HCT116 (cell line): Measurements from ENCODE around the gene DYNLL2. TPM values are rescaled to one million over a fixed set of nuclear protein-coding genes. Genes with fewer than 3 reads are reported as not detected.

Experiments used
- ATAC-seq: fragments of 200-7000 bp; cut with Tn5 transposase; 2 replicates; pipeline ENCODE4 v1.9.1; 2020; ENCODE audit warnings: mild to moderate bottlenecking, moderate library complexity
- BruUV-seq: library from RNA; stranded (reverse); fragments of 400-500 nt; replicated peaks from 2 replicates; lab custom pipeline; 2021; lab: Mats Ljungman, UMichigan
- CTCF ChIA-PET: fragments of 300-600 bp; sonication (Branson Sonifier 250); formaldehyde crosslinking; loops from one replicate; lab custom pipeline; 2021; ENCODE audit warnings: antibody characterized with exemption; lab: Charles Lee
- POLR2A ChIA-PET: fragments of 300-600, 350-600 bp; sonication (Branson Sonifier 250); formaldehyde crosslinking; loops from one replicate; lab custom pipeline; 2021; ENCODE audit warnings: antibody characterized with exemption; lab: Charles Lee
- RAD21 ChIA-PET, 2 experiments: fragments of 300-600 bp; sonication (Branson Sonifier 250); formaldehyde crosslinking; loops; one replicate each; lab custom pipeline; 2023; ENCODE audit warnings: low total read pairs in 2 of 2; ENCODE audit not compliant: uncharacterized antibody in 2 of 2, unreplicated experiment in 2 of 2, low non-redundant PET in 1 of 2; lab: Charles Lee
- DNase-seq: peaks from one replicate; pipeline ENCODE4 v3.0.0-alpha.2; 2010; ENCODE audit warnings: low read depth, low spot score
- H2AFZ ChIP-seq: fragments of 200-600 bp; shearing (Covaris generic), sonication (generic); 2 replicates; pipeline ENCODE4 v1.6.1; 2017; ENCODE audit warnings: low read depth, mixed run types, mixed read lengths, antibody characterized with exemption, low read length; ENCODE audit not compliant: poor library complexity, severe bottlenecking
- H3K27ac ChIP-seq: 2 replicates; pipeline ENCODE4 v1.5.1; 2012; ENCODE audit warnings: low read depth, low read length
- H3K27me3 ChIP-seq: fragments of 200-600 bp; sonication (generic); 2 replicates; pipeline ENCODE4 v1.6.1; 2016; ENCODE audit warnings: mixed run types, low read length, mixed read lengths; ENCODE audit not compliant: insufficient read depth
- H3K36me3 ChIP-seq, 2 experiments: fragments of 200-500 bp in 1 of 2; fragments of 200-600 bp in 1 of 2; sonication (Bioruptor generic) in 1 of 2; sonication (generic) in 1 of 2; 2 replicates each; pipeline versions ENCODE4 v1.5.1 to v1.6.1; 2014 to 2016; ENCODE audit warnings: low read length in 2 of 2, inconsistent platforms in 1 of 2, mixed read lengths in 1 of 2, mixed run types in 1 of 2; ENCODE audit not compliant: insufficient read depth in 2 of 2, control insufficient read depth in 1 of 2
- H3K4me1 ChIP-seq, 2 experiments: fragments of 200-600 bp in 1 of 2; sonication (generic) in 1 of 2; 2 replicates each; pipeline versions ENCODE4 v1.5.1 to v1.6.1; 2012 to 2017; ENCODE audit warnings: low read length in 2 of 2, inconsistent platforms in 1 of 2, mild to moderate bottlenecking in 1 of 2, mixed read lengths in 1 of 2, mixed run types in 1 of 2, moderate library complexity in 1 of 2; ENCODE audit not compliant: insufficient read depth in 2 of 2, control insufficient read depth in 1 of 2
- H3K4me2 ChIP-seq: fragments of 200-600 bp; sonication (generic); 2 replicates; pipeline ENCODE4 v1.6.1; 2017; ENCODE audit warnings: mixed run types, low read length, mixed read lengths
- H3K4me3 ChIP-seq, 2 experiments: fragments of 200-600 bp in 1 of 2; sonication (generic) in 1 of 2; replicated peaks in 1 of 2; 2 replicates each; pipeline ENCODE4 v1.5.1; 2011 to 2016; ENCODE audit warnings: low read length in 2 of 2, control low read depth in 1 of 2, low read depth in 1 of 2, mild to moderate bottlenecking in 1 of 2, mixed read lengths in 1 of 2, mixed run types in 1 of 2
- H3K79me2 ChIP-seq: fragments of 200-600 bp; sonication (generic); 2 replicates; pipeline ENCODE4 v1.6.1; 2017; ENCODE audit warnings: mild to moderate bottlenecking, mixed run types, low read length, moderate library complexity, mixed read lengths; ENCODE audit not compliant: insufficient read depth
- H3K9ac ChIP-seq: fragments of 200-600 bp; sonication (generic); 2 replicates; pipeline ENCODE4 v1.6.1; 2016; ENCODE audit warnings: low read length, mixed read lengths
- H3K9me2 ChIP-seq: fragments of 200-600 bp; sonication (generic), shearing (Covaris generic); 2 replicates; pipeline ENCODE4 v1.6.1; 2017; ENCODE audit warnings: mixed run types, mild to moderate bottlenecking, moderate library complexity; ENCODE audit not compliant: insufficient read depth
- H3K9me3 ChIP-seq, 2 experiments: fragments of 200-500 bp in 1 of 2; fragments of 200-600 bp in 1 of 2; sonication (Bioruptor generic) in 1 of 2; sonication (generic) in 1 of 2; 2 replicates each; pipeline ENCODE4 v1.6.1; 2014 to 2017; ENCODE audit warnings: low read length in 2 of 2, mixed read lengths in 2 of 2, inconsistent platforms in 1 of 2, low read depth in 1 of 2, mild to moderate bottlenecking in 1 of 2, mixed run types in 1 of 2, moderate library complexity in 1 of 2; ENCODE audit not compliant: control insufficient read depth in 1 of 2, insufficient read depth in 1 of 2
- H4K20me1 ChIP-seq: fragments of 200-600 bp; sonication (generic), shearing (Covaris generic); 2 replicates; pipeline ENCODE4 v1.6.1; 2017; ENCODE audit warnings: mixed run types, mild to moderate bottlenecking, moderate library complexity; ENCODE audit not compliant: insufficient read depth
- CBX3 ChIP-seq: IDR thresholded peaks from 2 replicates; pipeline ENCODE4 v1.6.1; 2012; ENCODE audit warnings: low read depth
- CEBPB ChIP-seq: IDR thresholded peaks from 2 replicates; pipeline ENCODE4 v1.6.1; 2012; ENCODE audit warnings: low read depth
- CTCF ChIP-seq, 3 experiments: fragments of 200-600 bp in 1 of 3; sonication (generic) in 1 of 3; IDR thresholded peaks in 2 of 3; conservative IDR thresholded peaks in 1 of 3; 2 replicates each; pipeline ENCODE4 v1.5.1; 2012 to 2017; ENCODE audit warnings: low read depth in 2 of 3, low read length in 2 of 3, antibody characterized with exemption in 1 of 3, borderline replicate concordance in 1 of 3, control low read depth in 1 of 3, mild to moderate bottlenecking in 1 of 3, mixed read lengths in 1 of 3, mixed run types in 1 of 3, moderate library complexity in 1 of 3; ENCODE audit not compliant: insufficient read depth in 1 of 3
- EGR1 ChIP-seq: IDR thresholded peaks from 2 replicates; pipeline ENCODE4 v1.6.1; 2012; ENCODE audit warnings: low read depth
- EZH2 ChIP-seq: fragments of 200-600 bp; sonication (generic); IDR thresholded peaks from 2 replicates; pipeline ENCODE4 v1.6.1; 2017; ENCODE audit warnings: antibody characterized with exemption, mixed run types
- FOSL1 ChIP-seq: IDR thresholded peaks from 2 replicates; pipeline ENCODE4 v1.6.1; 2012; ENCODE audit warnings: low read depth
- JUND ChIP-seq: IDR thresholded peaks from 2 replicates; pipeline ENCODE4 v1.6.1; 2012
- MAX ChIP-seq: IDR thresholded peaks from 2 replicates; pipeline ENCODE4 v1.6.1; 2012
- POLR2A ChIP-seq: IDR thresholded peaks from 2 replicates; pipeline ENCODE4 v1.7.0; 2011; ENCODE audit warnings: borderline replicate concordance; ENCODE audit not compliant: insufficient read depth, insufficient read length; ENCODE audit errors: extremely low read depth
- POLR2AphosphoS5 ChIP-seq: IDR thresholded peaks from 2 replicates; pipeline ENCODE4 v1.6.1; 2011; ENCODE audit warnings: mild to moderate bottlenecking, low read depth, low read length, moderate library complexity
- REST ChIP-seq: IDR thresholded peaks from 2 replicates; pipeline ENCODE4 v1.6.1; 2012; ENCODE audit warnings: low read depth
- SIN3A ChIP-seq: IDR thresholded peaks from 2 replicates; pipeline ENCODE4 v1.6.1; 2012; ENCODE audit warnings: low read depth
- TCF7L2 ChIP-seq: IDR thresholded peaks from 2 replicates; pipeline ENCODE4 v1.7.0; 2011; ENCODE audit warnings: borderline replicate concordance, inconsistent platforms; ENCODE audit not compliant: insufficient read depth, insufficient read length; ENCODE audit errors: extremely low read depth
- YY1 ChIP-seq: IDR thresholded peaks from 2 replicates; pipeline ENCODE4 v1.6.1; 2011; ENCODE audit warnings: low read length, low read depth, moderate library complexity, mild to moderate bottlenecking; ENCODE audit not compliant: insufficient replicate concordance; ENCODE audit errors: extremely low read depth
- ZBTB33 ChIP-seq: IDR thresholded peaks from 2 replicates; pipeline ENCODE4 v1.6.1; 2011; ENCODE audit warnings: mild to moderate bottlenecking, low read length, moderate library complexity; ENCODE audit not compliant: insufficient replicate concordance; ENCODE audit errors: extremely low read depth
- ZNF274 ChIP-seq: fragments of 200-500 bp; sonication (Bioruptor generic); IDR thresholded peaks from 2 replicates; pipeline ENCODE4 v1.6.1; 2014; ENCODE audit warnings: mild to moderate bottlenecking, low read depth, low read length, inconsistent platforms
- intact Hi-C: fragments of 100-400 bp; cut with micrococcal nuclease; formaldehyde crosslinking; loops from 2 replicates; pipeline ENCODE4 v1.10.0; 2022
- total RNA-seq: library from RNA; stranded (reverse); gene quantifications from one replicate; pipeline ENCODE4 v1.2.1, GENCODE V29; 2021; ENCODE audit not compliant: unreplicated experiment

Gene DYNLL2
- total RNA-seq, 1 experiment from 2014 or later: 54.9 TPM

- H4K20me1 ChIP-seq: peaks cover 5% of the 10 kb centered on the region; the same call in 1 of the 2 replicates
- no peak overlapping the region for H2AFZ ChIP-seq
- H3K79me2 ChIP-seq: peaks cover 11% of the 10 kb centered on the region
- ATAC-seq: no peak
- no peaks in the 10 kb centered on the region for H3K36me3 ChIP-seq
- no peaks in the 10 kb centered on the region for H3K9me3 ChIP-seq
- intact Hi-C loops: loop anchor here (5.0 kb wide), 1 partner anchor 57 kb away; no protein-coding TSS in a partner anchor
- no peak overlapping the region for H3K9ac ChIP-seq
- ChIA-PET RAD21 (no interaction called here), POLR2A (no interaction called here)
- H3K9me2 ChIP-seq: no peaks in the 10 kb centered on the region
- no peak overlapping the region for H3K4me2 ChIP-seq
- H3K4me1 ChIP-seq: peaks cover 5 to 9% of the 10 kb centered on the region in 2 experiments
- no TSS peak for BruUV-seq
- no peak overlapping the region for H3K4me3 ChIP-seq
- TF ChIP-seq POLR2A (no peak), YY1 (no peak), ZBTB33 (no peak), REST (no peak), MAX (no peak), CBX3 (no peak), TCF7L2 (no peak), CTCF (IDR thresholded peaks at IDR 0.05 in 2 of 3, conservative IDR thresholded peaks at IDR 0.05 in 1 of 3; ENCODE audit: borderline replicate concordance in 1 of 3, insufficient read depth in 1 of 3, low read depth in 2 of 3, low read length in 2 of 3) (no peak), POLR2AphosphoS5 (no peak), JUND (no peak), ZNF274 (no peak), FOSL1 (no peak), EGR1 (no peak), CEBPB (no peak), EZH2 (no peak), SIN3A (no peak)
- TF ChIP-seq, all 23 proteins: peak for 0
- Histone ChIP-seq H3K27ac (no peak overlapping the region), H3K27me3 (peaks cover 22% of the 10 kb centered on the region)
- CTCF ChIA-PET: no interaction called here
- no peak for DNase-seq
Measured at GRCh38 chr17:58079300-58080033, 3.8 kb upstream of the DYNLL2 start.
